Measurements from ENCODE around the gene RSAD2. TPM values are rescaled to one million over a fixed set of nuclear protein-coding genes. Genes with fewer than 3 reads are reported as not detected.

Gene RSAD2
- total RNA-seq, 2 donors from 2014 or later: 2.7 to 11.1 TPM

DNA sequence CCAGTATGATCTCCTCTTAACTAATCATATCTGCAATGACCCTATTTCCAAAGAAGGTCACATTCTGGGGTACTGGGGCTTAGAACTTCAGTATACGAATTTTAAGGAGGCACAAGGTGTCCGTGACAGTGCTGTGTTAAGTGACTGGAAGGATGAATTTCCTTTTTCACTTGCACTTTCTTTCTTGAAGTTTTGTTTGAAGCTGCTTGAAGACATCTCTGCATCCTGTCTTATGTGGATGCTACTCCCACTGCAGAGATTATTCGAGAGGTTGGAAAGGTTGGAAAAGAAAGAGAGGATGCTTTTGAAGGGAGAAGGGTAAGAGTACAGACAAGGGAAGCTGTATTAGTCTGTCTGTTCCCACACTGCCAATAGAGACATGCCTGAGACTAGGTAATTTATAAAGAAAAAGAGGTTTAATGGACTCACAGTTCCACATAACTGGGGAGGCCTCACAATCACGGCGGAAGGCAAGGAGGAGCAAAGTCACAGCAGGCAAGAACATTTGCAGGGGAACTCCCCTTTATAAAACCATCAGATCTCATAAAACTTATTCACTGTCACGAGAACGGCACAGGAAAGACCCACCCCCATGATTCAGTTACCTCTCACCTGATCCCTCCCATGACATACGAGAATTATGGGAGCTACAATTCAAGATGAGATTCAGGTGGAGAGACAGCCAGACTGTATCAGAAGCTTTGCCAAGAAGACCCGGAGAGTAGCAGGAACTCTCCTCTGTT, 36.0 kb downstream of the RSAD2 start:
- H3K36me3 Mint-ChIP-seq: peaks cover 51 to 53% of the 10 kb centered on the region in 2 donors

DNA sequence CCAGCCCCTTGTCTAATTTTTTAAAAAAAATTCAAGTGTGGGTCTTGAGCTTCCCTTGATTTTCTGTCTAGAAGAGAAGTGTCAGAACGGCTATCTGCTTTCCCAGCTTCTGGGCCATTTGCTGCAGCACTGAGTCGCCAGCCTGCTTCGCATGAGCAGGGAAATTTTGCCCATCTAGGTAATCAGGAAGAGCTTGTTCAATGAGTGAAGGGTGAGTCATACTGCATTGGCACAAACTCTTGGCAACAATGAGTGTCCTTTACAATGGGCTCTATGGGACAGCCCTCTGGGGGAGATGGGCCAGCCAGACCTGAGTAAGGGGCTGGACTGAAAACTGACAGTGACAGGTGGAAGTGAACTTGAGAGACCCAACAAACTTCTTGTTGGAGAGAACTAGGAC, 37.3 kb downstream of the RSAD2 start:
- peaks cover 49 to 50% of the 10 kb centered on the region in 2 donors for H3K36me3 Mint-ChIP-seq
- peak in 1 of 2 donors; percentile 58 for ATAC-seq
- peak overlapping the region; percentile 73 to 97 for H3K27ac Mint-ChIP-seq
- DNase-seq (ENCODE audit: low spot score in 2 of 2): no peak
- peaks cover 0 to 10% of the 10 kb centered on the region in 2 donors for H3K9me3 Mint-ChIP-seq

More for the DNA sequence above, 36.0 kb downstream of the RSAD2 start:
- peak overlapping the region; percentile 97 to 98 for H3K27ac Mint-ChIP-seq
- ATAC-seq (peak; percentile 38 to 41), DNase-seq (ENCODE audit: low spot score in 2 of 2) (peak in 1 of 2 donors; percentile 51)
- H3K9me3 Mint-ChIP-seq: peaks cover 0 to 15% of the 10 kb centered on the region in 2 donors

DNA sequence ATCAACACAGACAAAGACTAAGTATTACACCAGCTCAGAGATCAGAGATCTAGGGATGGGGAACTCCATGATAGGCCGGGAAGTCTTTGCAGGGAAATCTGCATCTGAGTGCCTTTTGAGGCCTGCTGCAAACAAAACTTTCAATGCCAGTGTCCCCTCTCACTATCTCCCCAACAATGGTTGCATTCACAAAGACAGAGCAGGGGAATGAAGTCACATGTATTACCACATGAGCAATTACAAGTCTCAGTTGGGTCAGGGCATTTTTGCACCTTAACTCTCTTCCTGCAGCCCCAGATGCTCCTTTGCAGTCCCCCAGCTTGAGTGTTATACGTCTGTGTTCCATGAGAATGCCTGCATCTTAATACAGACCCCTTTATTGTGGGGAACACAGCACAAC, 37.8 kb downstream of the RSAD2 start:
- no peak for ATAC-seq
- Mint-ChIP-seq H3K27ac (peak overlapping the region in 1 of 2 donors; percentile 97), H3K9me3 (peaks cover 0 to 6% of the 10 kb centered on the region in 2 donors), H3K36me3 (peaks cover 44 to 48% of the 10 kb centered on the region in 2 donors)
- DNase-seq (ENCODE audit: low spot score in 2 of 2): no peak

DNA sequence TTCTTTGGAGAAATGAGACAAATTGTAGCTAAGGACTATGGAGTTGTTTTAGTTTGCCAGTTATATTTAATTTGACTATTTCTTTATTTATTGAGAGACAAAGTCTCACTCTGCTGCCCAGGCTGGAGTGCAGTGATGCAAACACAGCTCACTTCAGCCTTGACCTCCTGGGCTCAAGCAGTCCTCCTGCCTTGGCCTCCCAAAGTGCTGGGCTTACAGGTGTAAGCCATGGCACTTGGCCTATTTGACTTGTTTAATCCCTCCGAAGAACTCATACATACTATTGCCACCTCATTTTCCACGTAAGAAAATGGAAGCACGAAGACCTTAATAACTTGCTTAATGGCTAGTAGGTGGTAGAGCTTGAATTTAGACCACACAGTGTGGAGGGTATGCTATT, 38.6 kb downstream of the RSAD2 start:
- Mint-ChIP-seq H3K9me3 (peaks cover 0 to 4% of the 10 kb centered on the region in 2 donors), H3K27ac (peak overlapping the region; percentile 61 to 74), H3K36me3 (peaks cover 36 to 44% of the 10 kb centered on the region in 2 donors)
- no peak for DNase-seq (ENCODE audit: low spot score in 2 of 2)
- ATAC-seq: no peak

DNA sequence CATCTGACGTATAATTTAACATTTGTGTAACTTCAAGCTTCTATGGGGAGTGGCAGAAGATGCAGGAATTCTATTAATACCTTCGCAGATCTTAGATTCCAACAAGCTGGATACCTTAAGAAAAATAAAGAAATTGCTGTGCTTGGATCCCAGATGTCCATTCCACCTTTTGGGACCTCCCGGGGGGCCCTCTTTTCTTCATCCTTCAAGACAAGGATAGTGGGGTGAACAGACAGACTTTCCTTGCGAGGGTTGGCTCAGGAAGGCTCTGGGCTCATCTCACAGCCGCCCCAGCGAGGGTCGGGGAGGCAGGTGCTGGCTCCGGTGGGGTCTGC, 39.1 kb downstream of the RSAD2 start:
- H3K9me3 Mint-ChIP-seq: no peaks in the 10 kb centered on the region
- peak overlapping the region; percentile 61 to 74 for H3K27ac Mint-ChIP-seq
- no peak for ATAC-seq
- peaks cover 31 to 42% of the 10 kb centered on the region in 2 donors for H3K36me3 Mint-ChIP-seq
- DNase-seq (ENCODE audit: low spot score in 2 of 2): no peak

DNA sequence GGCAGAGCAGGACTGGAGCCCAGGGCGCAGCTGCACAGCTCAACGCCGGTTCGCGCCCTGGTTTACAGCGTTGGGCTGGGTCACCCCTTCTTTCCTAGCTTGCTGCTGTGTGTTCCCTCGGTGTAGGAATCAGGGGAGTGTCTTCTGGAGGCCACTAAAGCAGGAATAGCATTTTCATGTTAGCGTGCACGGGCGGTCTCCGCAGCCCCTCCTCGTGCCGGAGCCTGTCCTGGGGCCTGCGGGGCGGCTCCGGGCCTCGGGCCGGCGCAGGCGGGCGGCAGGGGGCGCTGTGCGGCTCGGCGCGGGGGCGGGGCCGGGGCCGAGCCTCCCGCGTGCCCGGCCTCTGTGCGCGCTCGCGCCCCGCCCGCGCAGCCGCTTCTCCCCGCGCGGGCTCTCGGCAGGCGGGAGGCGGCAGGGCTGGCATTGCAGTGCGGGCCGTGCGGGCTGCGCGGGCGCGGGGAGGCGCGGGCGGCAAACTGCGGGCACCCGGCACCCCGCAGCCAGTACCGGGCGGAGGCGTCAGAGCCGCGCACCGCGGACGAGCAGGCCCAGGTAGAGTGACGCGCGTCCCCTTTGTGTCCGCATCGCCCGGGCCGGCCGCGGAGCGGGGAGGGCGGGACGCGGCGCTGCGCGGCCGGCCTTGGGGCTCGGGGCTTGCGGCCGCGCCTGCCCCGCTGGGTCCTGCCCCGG, 39.6 kb downstream of the RSAD2 start, which contains the start of gene RNF144A:
Gene RNF144A (plus strand): TSS at position 342 of the 690 bp plus-strand sequence. CDS start 79,515 bp downstream, outside the sequence.
- peaks cover 27 to 39% of the 10 kb centered on the region in 2 donors for H3K36me3 Mint-ChIP-seq
- ATAC-seq (peak; percentile 58 to 76), DNase-seq (ENCODE audit: low spot score in 2 of 2) (peak; percentile 81 to 91)
- peak within 1 kb of the TSS; percentile 87 to 95 for H3K27ac Mint-ChIP-seq
- no peaks in the 10 kb centered on the region for H3K9me3 Mint-ChIP-seq

DNA sequence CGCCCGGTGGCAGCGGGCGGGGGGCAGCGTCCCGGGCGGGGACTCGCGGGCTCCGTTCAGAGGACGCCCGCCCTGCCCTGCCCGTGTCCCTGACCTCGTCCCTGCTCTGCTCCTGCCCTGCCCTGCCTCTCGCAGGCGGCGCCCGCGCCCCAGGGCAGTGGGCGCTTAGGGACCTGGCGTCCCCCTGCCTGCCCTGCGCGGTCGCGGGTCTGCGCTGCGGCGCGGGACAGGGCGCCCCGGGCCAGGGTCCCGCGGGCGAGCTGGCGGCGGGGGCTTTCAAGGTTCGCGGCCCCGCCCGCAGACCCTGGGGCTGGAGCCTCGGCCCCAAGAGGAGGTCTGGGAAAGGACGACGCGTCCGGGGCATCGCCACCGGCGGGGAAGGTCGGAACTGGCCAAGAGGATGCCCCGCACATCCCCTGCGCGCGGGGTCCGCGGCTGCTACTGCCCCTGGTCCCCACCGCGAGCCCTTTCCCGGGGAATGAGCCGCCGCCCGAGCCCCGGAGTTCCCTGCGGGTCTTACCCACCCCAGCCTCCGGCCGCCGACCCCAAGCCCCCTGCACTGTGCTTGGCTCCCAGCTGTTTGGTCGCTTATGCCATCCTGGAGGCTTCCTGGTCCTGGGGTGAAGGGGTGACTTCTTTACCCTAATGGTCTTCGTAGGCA, 40.3 kb downstream of the RSAD2 start:
- Mint-ChIP-seq H3K36me3 (peaks cover 20 to 32% of the 10 kb centered on the region in 2 donors), H3K27ac (peak overlapping the region; percentile 87 to 95), H3K9me3 (no peaks in the 10 kb centered on the region)
- peak; percentile 15 to 21 for ATAC-seq
- DNase-seq (ENCODE audit: low spot score in 2 of 2): no peak

DNA sequence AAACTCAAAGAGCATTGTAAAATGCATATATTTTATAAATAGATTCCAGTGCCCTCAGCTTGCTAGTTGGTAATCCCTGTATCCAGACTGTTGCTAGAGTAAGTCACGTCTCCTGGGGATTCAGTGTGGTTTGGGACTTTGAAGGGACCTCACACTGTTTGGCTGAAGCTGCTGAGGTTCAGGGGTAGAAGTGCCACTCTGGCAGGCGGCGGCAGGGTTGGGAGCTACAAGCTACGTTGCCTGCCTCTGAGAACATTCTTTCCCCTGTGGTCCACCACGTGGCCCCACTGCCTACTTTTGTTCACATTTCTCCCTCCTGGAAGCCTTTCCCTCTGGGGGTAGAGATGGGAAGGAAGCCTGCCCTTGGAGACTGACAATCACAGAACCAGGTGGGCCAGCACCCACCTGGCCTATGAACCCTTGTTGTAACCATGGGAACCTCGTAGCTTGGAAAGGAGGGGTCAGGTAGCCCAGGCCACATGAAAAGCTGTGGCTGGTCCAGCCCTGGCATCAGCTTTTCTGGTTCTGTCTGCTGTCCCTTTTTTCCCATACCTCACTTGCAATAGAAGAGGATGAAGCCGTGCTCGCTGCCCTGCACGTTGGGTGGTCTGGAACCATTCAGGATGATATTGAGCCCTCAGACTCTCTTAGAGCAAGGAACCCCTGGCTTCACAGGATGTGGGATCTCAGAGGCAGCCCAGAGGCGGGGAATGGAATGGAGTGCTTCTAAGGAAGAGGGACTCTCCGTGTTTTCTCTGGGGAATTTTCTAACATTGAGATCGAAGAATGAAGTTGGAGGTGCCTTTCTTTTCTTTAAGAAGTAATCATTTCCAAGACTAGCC, 42.5 kb downstream of the RSAD2 start:
- Mint-ChIP-seq H3K27ac (peak overlapping the region; percentile 14 to 51), H3K36me3 (peaks cover 15 to 39% of the 10 kb centered on the region in 2 donors), H3K9me3 (no peaks in the 10 kb centered on the region)
- ATAC-seq (no peak), DNase-seq (ENCODE audit: low spot score in 2 of 2) (no peak)

DNA sequence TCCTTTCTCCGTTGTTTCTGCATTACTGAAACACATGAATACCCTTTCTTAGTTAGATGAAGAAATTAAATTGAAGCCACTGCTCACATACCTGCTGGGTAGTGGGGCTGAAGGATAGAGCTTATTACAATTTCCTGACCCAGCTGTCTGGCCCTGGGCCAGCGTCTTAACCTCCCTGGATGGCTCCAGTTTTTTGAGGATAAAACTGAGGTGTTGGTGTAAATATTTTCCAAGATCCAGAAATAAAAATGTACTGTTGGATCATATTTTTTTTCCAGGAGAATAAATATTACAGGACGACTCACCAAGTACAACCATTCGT, 43.1 kb downstream of the RSAD2 start:
- H3K36me3 Mint-ChIP-seq: peaks cover 18 to 44% of the 10 kb centered on the region in 2 donors
- ATAC-seq: no peak
- no peak for DNase-seq (ENCODE audit: low spot score in 2 of 2)
- no peaks in the 10 kb centered on the region for H3K9me3 Mint-ChIP-seq
- peak overlapping the region; percentile 14 to 51 for H3K27ac Mint-ChIP-seq

DNA sequence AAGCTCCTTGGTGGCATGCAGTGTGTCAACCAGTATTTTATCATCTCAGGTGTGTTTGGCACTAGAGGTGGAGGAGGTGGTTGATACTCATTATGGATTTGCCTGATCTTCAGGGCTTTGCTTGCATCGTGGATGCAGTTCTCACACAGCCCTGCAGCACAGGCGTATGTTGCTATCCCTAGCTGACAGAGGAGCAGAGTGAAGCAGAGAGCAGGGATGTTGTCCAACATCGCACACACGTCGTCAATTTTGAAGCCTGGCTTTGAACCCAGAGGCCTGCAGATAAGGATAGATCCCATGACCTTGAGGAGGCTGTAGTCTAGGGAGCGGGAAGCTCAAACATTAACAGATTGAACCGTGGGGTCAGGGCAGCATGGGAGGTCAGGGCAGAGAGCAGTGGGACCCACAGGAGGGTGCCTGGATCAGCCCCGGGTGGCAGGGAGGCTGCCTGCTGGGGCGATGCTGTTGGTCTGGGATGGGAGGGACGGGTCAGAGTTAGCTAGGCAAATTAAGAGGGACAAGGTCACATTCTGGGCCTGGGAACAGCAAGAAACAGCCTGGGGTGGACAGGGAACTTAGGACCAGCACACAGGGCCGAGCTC, 43.8 kb downstream of the RSAD2 start:
- Mint-ChIP-seq H3K9me3 (no peaks in the 10 kb centered on the region), H3K36me3 (peaks cover 22 to 51% of the 10 kb centered on the region in 2 donors), H3K27ac (peak overlapping the region in 1 of 2 donors; percentile 8)
- DNase-seq (ENCODE audit: low spot score in 2 of 2): no peak
- no peak for ATAC-seq

DNA sequence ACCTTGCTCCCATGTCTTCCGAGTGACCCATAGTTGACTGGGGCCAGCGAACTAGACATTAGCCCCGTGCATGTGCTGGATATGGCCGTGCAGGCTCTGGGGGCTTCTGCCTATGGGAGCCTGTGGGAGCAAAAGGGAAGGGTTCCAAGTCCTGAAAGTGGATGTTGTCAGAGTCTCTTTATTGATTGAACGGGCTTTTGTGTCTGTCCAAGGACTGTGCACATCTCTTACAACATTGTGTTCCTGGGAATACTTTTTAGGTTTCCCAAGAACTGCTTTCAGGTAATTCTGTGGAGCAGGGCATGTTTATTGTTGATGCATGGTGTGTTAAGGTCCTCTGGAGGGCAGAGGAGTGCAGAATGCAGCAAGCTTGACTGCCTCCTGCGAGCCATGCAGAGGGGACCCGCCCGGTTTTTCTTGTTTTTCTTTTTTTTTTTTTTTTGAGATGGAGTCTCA, 44.7 kb downstream of the RSAD2 start:
- Mint-ChIP-seq H3K27ac (no peak overlapping the region), H3K36me3 (peaks cover 22 to 59% of the 10 kb centered on the region in 2 donors), H3K9me3 (no peaks in the 10 kb centered on the region)
- ATAC-seq: no peak
- DNase-seq (ENCODE audit: low spot score in 2 of 2): no peak

DNA sequence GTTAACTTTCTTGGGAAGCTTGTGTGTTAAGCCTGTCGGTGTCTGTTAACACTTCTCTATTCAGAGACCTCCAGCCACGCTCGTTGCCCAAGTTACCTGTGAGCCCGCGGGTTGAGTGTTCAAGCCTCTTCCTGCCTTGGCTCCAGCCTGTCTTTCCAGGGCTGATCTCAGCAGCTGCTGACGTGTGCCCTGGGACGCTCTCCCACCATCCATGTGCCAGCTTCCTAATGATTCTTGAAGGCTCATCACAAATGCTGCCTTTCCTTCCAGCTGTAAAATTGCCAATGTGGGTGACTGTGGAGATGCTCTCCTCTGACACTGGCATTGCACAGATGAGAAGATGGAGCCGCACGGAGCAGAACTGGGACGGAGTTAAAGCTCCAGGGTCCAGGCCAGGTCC, 45.7 kb downstream of the RSAD2 start:
- DNase-seq (ENCODE audit: low spot score in 2 of 2) (no peak), ATAC-seq (no peak)
- H3K27ac Mint-ChIP-seq: no peak overlapping the region
- H3K9me3 Mint-ChIP-seq: peaks cover 0 to 4% of the 10 kb centered on the region in 2 donors
- H3K36me3 Mint-ChIP-seq: peaks cover 25 to 70% of the 10 kb centered on the region in 2 donors

DNA sequence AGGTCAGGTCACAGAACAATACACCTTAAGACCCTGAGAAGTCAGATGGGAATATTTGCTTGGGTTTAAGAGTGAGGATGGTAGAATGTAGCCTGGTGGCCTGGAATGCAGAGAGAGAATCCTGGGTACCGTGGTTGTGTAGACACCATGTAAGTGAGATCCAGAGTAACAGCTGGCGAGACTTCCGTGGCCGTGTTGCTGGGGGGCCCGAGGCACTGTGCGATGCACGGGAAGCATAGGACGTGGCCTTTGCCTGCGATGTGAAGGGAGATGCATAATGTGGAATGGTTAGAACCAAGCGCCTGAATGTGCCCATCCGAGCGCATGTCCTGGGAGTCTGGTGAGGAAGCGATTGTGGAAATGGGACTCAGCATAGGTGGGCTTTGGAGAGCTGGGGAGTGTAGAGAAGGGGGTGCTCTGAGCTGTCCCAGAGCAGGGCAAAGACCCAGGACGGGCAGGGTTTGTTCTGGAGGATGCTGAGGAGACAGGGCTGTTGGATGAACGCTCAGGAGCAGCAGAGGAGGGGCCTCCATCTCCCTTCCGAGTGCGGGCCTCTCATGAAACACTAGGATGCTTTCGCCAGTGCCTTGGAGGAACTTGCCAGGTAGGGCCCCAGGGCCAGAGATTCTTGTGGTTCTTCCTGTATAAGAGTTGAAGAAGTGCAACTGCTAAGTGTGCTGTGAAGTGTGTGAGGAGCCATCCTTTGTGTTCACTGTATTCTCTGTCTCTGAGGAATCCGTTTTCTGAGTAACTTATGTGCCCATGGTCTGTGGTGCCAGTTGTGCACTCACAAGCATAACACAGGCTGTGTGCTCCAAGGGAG, 46.7 kb downstream of the RSAD2 start:
- peak overlapping the region in 1 of 2 donors; percentile 85 for H3K27ac Mint-ChIP-seq
- peaks cover 25 to 72% of the 10 kb centered on the region in 2 donors for H3K36me3 Mint-ChIP-seq
- peak in 1 of 2 donors; percentile 20 for ATAC-seq
- H3K9me3 Mint-ChIP-seq: peaks cover 0 to 10% of the 10 kb centered on the region in 2 donors
- no peak for DNase-seq (ENCODE audit: low spot score in 2 of 2)

DNA sequence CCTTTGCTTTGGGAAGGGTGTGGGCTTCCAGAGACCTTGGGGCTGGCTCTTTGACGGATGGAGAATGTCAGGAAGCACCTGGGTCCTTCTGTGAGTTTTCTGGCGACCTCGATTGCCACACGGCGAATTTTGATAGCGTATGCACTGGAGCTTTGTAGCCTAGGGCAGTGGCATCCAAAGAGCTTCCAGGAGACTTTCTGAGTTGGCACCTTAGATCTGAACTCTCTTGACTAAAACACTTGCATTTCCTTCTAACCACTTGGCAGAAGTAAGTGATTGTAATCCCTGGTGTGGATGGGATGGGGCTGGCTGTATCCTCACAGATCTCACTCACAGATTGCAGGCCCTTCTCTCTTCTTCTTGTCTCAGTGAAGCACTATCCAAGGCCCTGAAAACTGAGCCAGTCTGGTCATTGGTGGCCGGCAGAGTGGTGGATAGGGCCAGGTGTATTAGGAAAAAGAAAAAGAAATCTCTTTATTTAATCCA, 47.4 kb downstream of the RSAD2 start:
- DNase-seq (ENCODE audit: low spot score in 2 of 2) (no peak), ATAC-seq (no peak)
- Mint-ChIP-seq H3K9me3 (peaks cover 0 to 10% of the 10 kb centered on the region in 2 donors), H3K27ac (peak overlapping the region in 1 of 2 donors; percentile 36), H3K36me3 (peaks cover 23 to 73% of the 10 kb centered on the region in 2 donors)

All from activated naive CD4-positive, alpha-beta T cell treated with anti-CD3 and anti-CD28 coated beads, Interleukin-2, amount 50 U/mL, for 72 hours (primary cell).